ENCODE measurements around the gene HOXB3. TPM values are rescaled to one million over a fixed set of nuclear protein-coding genes. Genes with fewer than 3 reads are reported as not detected.
A peak's percentile ranks its signal among the peaks of the same experiment; 100 is the strongest.

The HOXB3 gene
- total RNA-seq, result 10 to 100 TPM in 2 of 4 donors, 1 to 10 TPM in 2; 3.7 to 14.1 (median 9.4) TPM

GRCh38 chr17:48589831-48590606 lies at the start of gene HOXB3:
Gene HOXB3, minus strand, starts transcription at chr17:48590241. Its CDS starts 37,767 bp downstream, at chr17:48552474.
- no peaks in the 10 kb centered on the region for H3K36me3 ChIP-seq
- no peak for TF ChIP-seq CTCF (IDR thresholded peaks at IDR 0.05)
- no peak for TF ChIP-seq EP300 (IDR thresholded peaks at IDR 0.05)
- TF ChIP-seq POLR2A (IDR thresholded peaks at IDR 0.05), result no peak
- H3K27ac ChIP-seq, result no peak within 1 kb of the TSS
- H3K9me3 ChIP-seq, result no peaks in the 10 kb centered on the region
- peaks cover 0 to 100% of the 10 kb centered on the region in 2 donors for H3K27me3 ChIP-seq
- WGBS, 2 donors, result 60 to 71% methylated on average over 22 to 23 of the region's 23 CpGs
- H3K4me3 ChIP-seq, result no peak within 1 kb of the TSS
- DNase-seq (ENCODE audit: low spot score in 2 of 2), result no peak
- peaks cover 0 to 50% (median 11%) of the 10 kb centered on the region in 4 donors for H3K4me1 ChIP-seq

- no peak for TF ChIP-seq POLR2A (IDR thresholded peaks at IDR 0.05)
- TF ChIP-seq CTCF (IDR thresholded peaks at IDR 0.05), result no peak
- TF ChIP-seq EP300 (IDR thresholded peaks at IDR 0.05), result no peak
- Histone ChIP-seq H3K4me3 (no peak overlapping the region), H3K4me1 (peaks cover 0 to 5% (median 2%) of the 10 kb centered on the region in 4 donors), H3K27ac (no peak overlapping the region), H3K27me3 (peaks cover 0 to 100% of the 10 kb centered on the region in 2 donors), H3K36me3 (no peaks in the 10 kb centered on the region), H3K9me3 (no peaks in the 10 kb centered on the region)
- WGBS, 2 donors, result 32 to 47% methylated on average over 5 of the region's 5 CpGs
- no peak for DNase-seq (ENCODE audit: low spot score in 2 of 2)
These were observed 49.1 kb upstream of the HOXB3 start for GRCh38 chr17:48639136-48639535.

DNA sequence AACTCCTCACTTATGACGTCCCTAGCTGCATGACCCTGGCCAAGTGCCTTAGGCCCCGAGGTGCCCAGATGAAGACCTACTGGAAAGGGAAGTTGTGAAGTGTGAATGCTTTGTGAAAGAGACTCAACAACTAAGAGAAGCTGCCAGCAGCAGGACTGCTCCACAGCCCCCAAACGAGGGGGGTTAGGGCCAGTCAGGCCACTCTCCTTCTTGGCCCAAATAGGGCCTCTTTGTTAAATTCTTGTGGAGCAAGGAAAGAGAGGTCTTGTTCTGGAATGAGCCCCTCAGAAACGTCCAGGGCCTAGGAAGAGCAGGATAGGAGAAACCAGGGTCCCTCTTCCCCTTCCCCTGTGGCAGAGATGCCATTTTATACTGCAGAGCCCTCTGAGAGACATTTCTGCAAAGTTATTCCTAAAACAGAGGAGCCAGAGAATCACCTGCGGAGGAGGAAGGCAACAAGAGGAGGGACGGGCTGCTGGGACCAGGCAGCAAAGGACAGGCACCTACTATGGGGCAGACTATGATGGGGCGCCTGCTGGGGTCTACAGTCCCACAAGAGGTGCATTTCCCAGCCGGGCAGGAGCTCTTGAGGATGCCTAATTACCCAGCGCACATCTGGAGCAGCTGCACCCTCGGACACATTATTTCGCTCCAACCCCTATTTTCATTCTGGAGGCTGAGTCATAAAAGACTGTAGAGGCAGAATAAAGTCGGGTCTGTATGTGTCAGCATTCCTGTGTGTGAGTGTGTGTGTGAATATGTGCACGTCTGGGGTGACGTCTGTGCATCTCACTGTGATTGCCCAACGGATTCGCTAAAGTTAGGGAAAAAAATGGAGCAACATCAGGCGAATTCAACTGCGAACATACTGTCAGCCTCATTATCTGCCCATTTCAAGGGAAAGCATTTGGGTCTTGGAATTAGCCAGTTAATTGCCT lies 47.6 kb upstream of the HOXB3 start:
- no peaks in the 10 kb centered on the region for H3K9me3 ChIP-seq
- H3K4me3 ChIP-seq, result no peak overlapping the region
- DNase-seq (ENCODE audit: low spot score in 2 of 2), result no peak
- 30 to 31% methylated on average over 18 of the region's 18 CpGs for WGBS, 2 donors
- peaks cover 0 to 100% of the 10 kb centered on the region in 2 donors for H3K27me3 ChIP-seq
- peaks cover 0 to 15% (median 2%) of the 10 kb centered on the region in 4 donors for H3K4me1 ChIP-seq
- H3K36me3 ChIP-seq, result no peaks in the 10 kb centered on the region
- no peak overlapping the region for H3K27ac ChIP-seq
- TF ChIP-seq POLR2A (IDR thresholded peaks at IDR 0.05), result no peak
- no peak for TF ChIP-seq CTCF (IDR thresholded peaks at IDR 0.05)
- no peak for TF ChIP-seq EP300 (IDR thresholded peaks at IDR 0.05)

GRCh38 chr17:48636177-48637018 lies 46.4 kb upstream of the HOXB3 start:
- peak in 1 of 2 donors; percentile 26 for DNase-seq (ENCODE audit: low spot score in 2 of 2)
- H3K36me3 ChIP-seq, result no peaks in the 10 kb centered on the region
- H3K27me3 ChIP-seq, result peaks cover 0 to 100% of the 10 kb centered on the region in 2 donors
- H3K4me1 ChIP-seq, result peaks cover 0 to 15% (median 2%) of the 10 kb centered on the region in 4 donors
- WGBS, 2 donors, result 5 to 7% methylated on average over 34 to 36 of the region's 39 CpGs
- H3K4me3 ChIP-seq, result no peak overlapping the region
- no peak for TF ChIP-seq EP300 (IDR thresholded peaks at IDR 0.05)
- no peak for TF ChIP-seq POLR2A (IDR thresholded peaks at IDR 0.05)
- TF ChIP-seq CTCF (IDR thresholded peaks at IDR 0.05), result peak; percentile 18 to 40 (median 23)
- H3K27ac ChIP-seq, result no peak overlapping the region
- no peaks in the 10 kb centered on the region for H3K9me3 ChIP-seq
